ENCODE results near the gene TBKBP1.

The TBKBP1 gene

GRCh38 chr17:47700471-47701449, 6.8 kb downstream of the TBKBP1 start:
- no peak for DNase-seq (ENCODE audit: low read depth)
- TF ChIP-seq CTCF (IDR thresholded peaks at IDR 0.05; ENCODE audit: insufficient read depth, low read depth, low read length, missing control alignments): no peak
- H3K4me3 ChIP-seq (ENCODE audit: low read length): no peak overlapping the region

GRCh38 chr17:47701608-47702007, 7.6 kb downstream of the TBKBP1 start:
- DNase-seq (ENCODE audit: low read depth): no peak
- no peak overlapping the region for H3K4me3 ChIP-seq (ENCODE audit: low read length)
- no peak for TF ChIP-seq CTCF (IDR thresholded peaks at IDR 0.05; ENCODE audit: insufficient read depth, low read depth, low read length, missing control alignments)

GRCh38 chr17:47702391-47702995, 8.5 kb downstream of the TBKBP1 start:
- TF ChIP-seq CTCF (IDR thresholded peaks at IDR 0.05; ENCODE audit: insufficient read depth, low read depth, low read length, missing control alignments): no peak
- DNase-seq (ENCODE audit: low read depth): no peak
- H3K4me3 ChIP-seq (ENCODE audit: low read length): no peak overlapping the region

GRCh38 chr17:47703191-47703591, 9.2 kb downstream of the TBKBP1 start:
- no peak overlapping the region for H3K4me3 ChIP-seq (ENCODE audit: low read length)
- no peak for DNase-seq (ENCODE audit: low read depth)

GRCh38 chr17:47703671-47704070, 9.7 kb downstream of the TBKBP1 start:
- no peak for TF ChIP-seq CTCF (IDR thresholded peaks at IDR 0.05; ENCODE audit: insufficient read depth, low read depth, low read length, missing control alignments)
- H3K4me3 ChIP-seq (ENCODE audit: low read length): no peak overlapping the region
- no peak for DNase-seq (ENCODE audit: low read depth)

More at GRCh38 chr17:47703191-47703591, 9.2 kb downstream of the TBKBP1 start:
- TF ChIP-seq CTCF (IDR thresholded peaks at IDR 0.05; ENCODE audit: insufficient read depth, low read depth, low read length, missing control alignments): no peak

- TF ChIP-seq CTCF (IDR thresholded peaks at IDR 0.05; ENCODE audit: insufficient read depth, low read depth, low read length, missing control alignments): no peak
- no peak overlapping the region for H3K4me3 ChIP-seq (ENCODE audit: low read length)
- no peak for DNase-seq (ENCODE audit: low read depth)
Observed at GRCh38 chr17:47704116-47704515, 10.2 kb downstream of the TBKBP1 start.

All from epithelial cell of esophagus (primary cell).